AG10803 (cell line): ENCODE measurements around the gene FAM20A.

Experiments
- DNase-seq: peaks from one replicate; pipeline ENCODE4 v3.0.0; 2010; ENCODE audit warnings: low read depth
- H3K4me3 ChIP-seq: 2 replicates; pipeline ENCODE4 v1.5.1; 2011; ENCODE audit warnings: mild to moderate bottlenecking, low read length, control low read depth
- TF ChIP-seq, protein P1 (sequence below): conservative IDR thresholded peaks from 2 replicates; pipeline ENCODE4 v1.5.1; 2011; ENCODE audit warnings: mild to moderate bottlenecking, low read length, control low read depth, inconsistent platforms

FAM20A gene

DNA sequence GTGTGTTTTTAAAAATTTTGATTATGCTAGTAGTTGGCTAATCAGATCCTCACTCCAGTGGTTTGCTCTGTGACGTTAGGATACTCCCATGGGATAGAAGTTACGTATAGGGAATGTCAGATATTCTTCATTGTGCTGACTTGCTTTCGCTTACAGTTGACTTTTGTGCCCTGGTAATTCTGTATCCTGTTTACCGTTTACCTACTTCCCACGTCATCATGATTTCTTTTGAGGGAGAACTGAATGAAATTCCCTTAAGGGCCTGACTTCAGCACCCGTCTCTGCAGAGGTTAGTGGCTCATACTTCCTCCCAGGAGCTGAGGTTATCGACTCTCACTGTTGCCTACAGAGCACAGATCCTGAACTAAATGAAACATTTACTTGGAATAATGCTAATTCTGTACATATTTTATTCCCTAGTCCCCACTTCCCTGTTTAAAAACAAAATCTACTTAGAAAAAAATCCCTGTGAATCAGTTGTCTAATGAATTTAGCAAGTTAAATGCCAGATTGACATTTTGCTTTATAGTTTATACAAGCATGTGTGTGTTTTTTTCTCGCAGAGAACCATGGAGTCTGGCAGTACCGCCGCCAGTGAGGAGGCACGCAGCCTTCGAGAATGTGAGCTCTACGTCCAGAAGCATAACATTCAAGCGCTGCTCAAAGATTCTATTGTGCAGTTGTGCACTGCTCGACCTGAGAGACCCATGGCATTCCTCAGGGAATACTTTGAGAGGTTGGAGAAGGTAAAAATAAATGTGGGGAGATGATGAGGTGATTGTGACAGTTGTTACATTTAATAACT, 86.1 kb downstream of the FAM20A start:
- TF ChIP-seq, protein P1, sequence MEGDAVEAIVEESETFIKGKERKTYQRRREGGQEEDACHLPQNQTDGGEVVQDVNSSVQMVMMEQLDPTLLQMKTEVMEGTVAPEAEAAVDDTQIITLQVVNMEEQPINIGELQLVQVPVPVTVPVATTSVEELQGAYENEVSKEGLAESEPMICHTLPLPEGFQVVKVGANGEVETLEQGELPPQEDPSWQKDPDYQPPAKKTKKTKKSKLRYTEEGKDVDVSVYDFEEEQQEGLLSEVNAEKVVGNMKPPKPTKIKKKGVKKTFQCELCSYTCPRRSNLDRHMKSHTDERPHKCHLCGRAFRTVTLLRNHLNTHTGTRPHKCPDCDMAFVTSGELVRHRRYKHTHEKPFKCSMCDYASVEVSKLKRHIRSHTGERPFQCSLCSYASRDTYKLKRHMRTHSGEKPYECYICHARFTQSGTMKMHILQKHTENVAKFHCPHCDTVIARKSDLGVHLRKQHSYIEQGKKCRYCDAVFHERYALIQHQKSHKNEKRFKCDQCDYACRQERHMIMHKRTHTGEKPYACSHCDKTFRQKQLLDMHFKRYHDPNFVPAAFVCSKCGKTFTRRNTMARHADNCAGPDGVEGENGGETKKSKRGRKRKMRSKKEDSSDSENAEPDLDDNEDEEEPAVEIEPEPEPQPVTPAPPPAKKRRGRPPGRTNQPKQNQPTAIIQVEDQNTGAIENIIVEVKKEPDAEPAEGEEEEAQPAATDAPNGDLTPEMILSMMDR = no peak
- peak; percentile 67 for DNase-seq
- H3K4me3 ChIP-seq = peak overlapping the region; percentile 92

DNA sequence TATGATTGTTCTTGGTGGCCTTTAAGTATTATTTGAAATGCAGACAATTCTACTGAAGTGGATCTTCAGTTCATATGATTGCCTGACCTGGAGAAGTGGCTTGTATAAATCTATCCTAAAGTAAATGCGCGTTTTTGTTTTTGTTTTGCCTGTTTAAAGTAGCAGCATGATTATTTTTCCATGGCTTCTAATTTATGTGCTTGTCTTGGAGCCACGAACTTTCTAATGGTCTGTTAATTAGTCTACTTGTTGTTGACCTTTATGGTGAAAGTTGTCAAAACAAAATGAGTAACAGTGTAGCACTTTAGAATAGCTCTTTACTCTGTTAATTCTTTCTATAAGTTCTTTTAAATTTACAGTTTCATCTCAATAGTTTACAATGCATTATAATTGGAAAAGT, 87.2 kb downstream of the FAM20A start:
- H3K4me3 ChIP-seq = peak overlapping the region; percentile 92
- TF ChIP-seq, protein P1 = no peak
- no peak for DNase-seq

- peak overlapping the region; percentile 92 for H3K4me3 ChIP-seq
- DNase-seq = peak; percentile 54
- TF ChIP-seq, protein P1 = no peak
These were observed 88.2 kb downstream of the FAM20A start for GRCh38 chr17:68512960-68513474.

DNA sequence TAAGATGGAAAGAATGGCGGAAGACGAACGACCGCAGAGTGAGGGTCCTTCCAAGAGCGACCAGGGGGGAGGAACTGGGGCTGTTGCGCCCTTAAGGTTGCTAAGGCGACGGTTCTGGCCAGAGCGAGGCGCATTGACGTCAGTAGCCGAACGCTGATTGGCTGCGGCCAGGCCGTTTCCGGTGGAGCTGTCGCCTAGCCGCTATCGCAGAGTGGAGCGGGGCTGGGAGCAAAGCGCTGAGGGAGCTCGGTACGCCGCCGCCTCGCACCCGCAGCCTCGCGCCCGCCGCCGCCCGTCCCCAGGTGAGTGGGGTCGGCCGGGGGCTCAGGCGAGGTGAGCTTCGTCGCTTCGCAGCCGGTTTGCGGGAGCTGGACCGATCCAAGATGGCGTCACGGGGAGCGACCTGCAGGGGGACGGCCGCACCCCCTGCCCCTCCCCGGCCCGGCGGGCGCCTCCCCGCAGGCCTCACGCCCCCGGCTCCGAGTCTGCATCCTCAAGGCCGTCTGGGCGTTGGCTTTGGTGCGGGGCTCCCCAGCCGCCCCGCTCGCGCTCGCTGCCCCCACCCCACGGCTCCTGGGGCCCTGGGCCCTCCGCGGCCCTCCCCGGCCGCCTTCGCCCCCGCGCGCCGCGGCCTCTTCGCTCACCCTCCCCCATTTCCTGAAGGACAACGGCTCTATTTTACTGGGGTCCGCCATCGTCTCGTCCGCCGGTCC, 88.8 kb downstream of the FAM20A start, which contains the start of gene PRKAR1A:
TSS of gene PRKAR1A (plus strand) at position 184 of the 713 bp plus-strand sequence. CDS start 2,970 bp downstream, outside the sequence.
- peak; percentile 92 for DNase-seq
- TF ChIP-seq, protein P1 = no peak
- peak within 1 kb of the TSS; percentile 92 for H3K4me3 ChIP-seq

GRCh38 chr17:68511671-68512246, 89.4 kb downstream of the FAM20A start:
- DNase-seq = peak; percentile 47
- H3K4me3 ChIP-seq = peak overlapping the region; percentile 92
- TF ChIP-seq, protein P1 = no peak

DNA sequence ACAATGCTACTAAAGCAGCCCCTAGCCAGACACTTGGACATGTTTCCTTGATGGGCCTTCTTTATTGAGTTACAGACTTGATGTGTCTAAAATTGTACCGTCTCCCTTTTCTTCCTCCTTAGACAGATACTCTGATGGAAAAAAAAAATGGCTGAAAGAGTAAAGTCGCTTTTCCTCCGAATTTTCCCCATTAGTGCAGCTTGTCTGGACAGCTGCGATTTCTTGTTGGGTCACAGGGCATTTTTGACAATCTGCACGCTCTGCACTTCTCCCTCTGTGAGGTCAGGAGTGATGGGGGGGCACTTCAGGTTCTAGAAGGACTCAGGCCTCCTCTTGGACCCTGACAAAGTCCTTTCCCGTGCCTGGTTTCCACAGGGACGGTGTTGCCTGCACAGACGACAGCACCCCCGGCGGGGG, 89.9 kb downstream of the FAM20A start:
- DNase-seq = no peak
- TF ChIP-seq, protein P1 = no peak
- peak overlapping the region; percentile 92 for H3K4me3 ChIP-seq
